HEK293T (cell line): Measurements from ENCODE around the gene PRPF40A.

Source experiments
- ARNT ChIP-seq: fragments of 450-650 bp; IDR thresholded peaks from 2 replicates; pipeline ENCODE4 v1.6.1; 2017; ENCODE audit warnings: mild to moderate bottlenecking
- BHLHE40 ChIP-seq: fragments of 450-650 bp; IDR thresholded peaks from 2 replicates; pipeline ENCODE4 v1.6.1; 2016; ENCODE audit warnings: mild to moderate bottlenecking, moderate library complexity, borderline replicate concordance
- ELF4 ChIP-seq: fragments of 450-650 bp; IDR thresholded peaks from 2 replicates; pipeline ENCODE4 v1.6.1; 2017; ENCODE audit warnings: antibody characterized with exemption
- FOXM1 ChIP-seq: fragments of 450-650 bp; IDR thresholded peaks from 2 replicates; pipeline ENCODE4 v1.6.1; 2017; ENCODE audit warnings: mild to moderate bottlenecking, borderline replicate concordance
- HDGF ChIP-seq: fragments of 450-650 bp; IDR thresholded peaks from 2 replicates; pipeline ENCODE4 v1.6.1; 2017; ENCODE audit warnings: antibody characterized with exemption, borderline replicate concordance
- SP1 ChIP-seq: fragments of 450-650 bp; IDR thresholded peaks from 2 replicates; pipeline ENCODE4 v1.6.1; 2017
- SUZ12 ChIP-seq: fragments of 450-650 bp; IDR thresholded peaks from 2 replicates; pipeline ENCODE4 v1.6.1; 2016; ENCODE audit warnings: mild to moderate bottlenecking
- TARDBP ChIP-seq: fragments of 450-650 bp; IDR thresholded peaks from 2 replicates; pipeline ENCODE4 v1.6.1; 2016
- ZNF384 ChIP-seq: fragments of 450-650 bp; IDR thresholded peaks from 2 replicates; pipeline ENCODE4 v1.6.1; 2016

DNA sequence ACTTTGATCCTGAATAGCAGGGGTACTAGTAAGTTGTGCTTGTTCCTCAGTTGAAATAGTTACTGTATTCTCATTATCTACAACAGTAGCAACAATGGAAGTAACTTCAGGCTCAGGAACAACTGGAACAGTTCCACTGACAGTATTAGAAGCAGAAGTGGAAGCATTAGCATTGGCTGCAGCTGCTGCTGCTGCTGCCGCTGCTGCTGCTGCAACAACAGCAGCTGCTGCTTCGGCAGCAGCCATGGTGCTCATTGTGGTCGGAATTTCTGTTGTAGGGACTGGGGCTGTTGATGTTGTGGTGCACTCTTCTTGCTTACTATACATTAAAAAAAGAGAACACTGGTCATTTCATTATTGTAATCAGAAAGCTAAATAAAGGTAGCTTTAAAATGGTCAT is 40.8 kb downstream of the PRPF40A start:
- no peak for TF ChIP-seq FOXM1
- no peak for TF ChIP-seq ARNT
- TF ChIP-seq SP1 = no peak
- no peak for TF ChIP-seq SUZ12
- no peak for TF ChIP-seq HDGF
- TF ChIP-seq ZNF384 = no peak
- no peak for TF ChIP-seq ELF4
- TF ChIP-seq BHLHE40 = no peak
- TF ChIP-seq TARDBP = no peak
